WERI-Rb-1 (cell line): Measurements from ENCODE around the gene ZNF487.
"Not testable (repeated sequence)": the region's sequence is repeated elsewhere in the genome, so short reads cannot be mapped to it uniquely, and the experiment has no call there.

ENCODE experiments used
- DNase-seq: peaks from one replicate; pipeline ENCODE4 v3.0.0-alpha.2; 2020
- H3K27ac ChIP-seq: fragments of 250-450 bp; sonication (Bioruptor Pico); 2 replicates; pipeline ENCODE4 v1.5.1; 2020; ENCODE audit warnings: mild to moderate bottlenecking, moderate library complexity
- H3K27me3 ChIP-seq: fragments of 250-450 bp; sonication (Bioruptor Pico); 2 replicates; pipeline ENCODE4 v1.5.1; 2021; ENCODE audit warnings: mild to moderate bottlenecking, low read depth, moderate library complexity; ENCODE audit not compliant: insufficient read depth, severe bottlenecking
- H3K36me3 ChIP-seq: fragments of 250-450 bp; sonication (Bioruptor Pico); 2 replicates; pipeline ENCODE4 v1.5.1; 2020; ENCODE audit warnings: mild to moderate bottlenecking, moderate library complexity
- H3K4me3 ChIP-seq: 2 replicates; pipeline ENCODE4 v1.5.1; 2011; ENCODE audit warnings: low read depth, mild to moderate bottlenecking, control low read depth, low read length
- H3K9me3 ChIP-seq: fragments of 250-450 bp; sonication (Bioruptor Pico); 2 replicates; pipeline ENCODE4 v1.5.1; 2021; ENCODE audit warnings: mild to moderate bottlenecking, moderate library complexity; ENCODE audit not compliant: severe bottlenecking
- CTCF ChIP-seq: IDR thresholded peaks from 2 replicates; pipeline ENCODE4 v1.5.1; 2011; ENCODE audit warnings: low read depth, mild to moderate bottlenecking, control low read depth, inconsistent platforms, low read length

The ZNF487 gene

GRCh38 chr10:43437141-43437870 lies 395 bp downstream of the ZNF487 start:
- Histone ChIP-seq H3K9me3 (no peaks in the 10 kb centered on the region), H3K27ac (peak overlapping the region; percentile 96), H3K36me3 (no peaks in the 10 kb centered on the region), H3K27me3 (no peaks in the 10 kb centered on the region), H3K4me3 (peak overlapping the region; percentile 80)
- no peak for DNase-seq
- no peak for TF ChIP-seq CTCF

GRCh38 chr10:43440463-43441134 lies 3.7 kb downstream of the ZNF487 start:
- TF ChIP-seq CTCF = no peak
- no peak for DNase-seq
- no peaks in the 10 kb centered on the region for H3K9me3 ChIP-seq
- H3K36me3 ChIP-seq = no peaks in the 10 kb centered on the region; the same call in 1 of the 2 replicates
- no peak overlapping the region for H3K4me3 ChIP-seq
- no peak overlapping the region for H3K27ac ChIP-seq
- no peaks in the 10 kb centered on the region for H3K27me3 ChIP-seq

GRCh38 chr10:43444323-43444722 lies 7.4 kb downstream of the ZNF487 start:
- no peak for DNase-seq

GRCh38 chr10:43444897-43445466 lies 8.1 kb downstream of the ZNF487 start:
- no peaks in the 10 kb centered on the region for H3K27me3 ChIP-seq
- H3K27ac ChIP-seq = no peak overlapping the region
- H3K4me3 ChIP-seq = no peak overlapping the region
- DNase-seq = no peak
- H3K9me3 ChIP-seq = no peaks in the 10 kb centered on the region
- no peaks in the 10 kb centered on the region; the same call in 1 of the 2 replicates for H3K36me3 ChIP-seq
- no peak for TF ChIP-seq CTCF

More at GRCh38 chr10:43444323-43444722, 7.4 kb downstream of the ZNF487 start:
- H3K4me3 ChIP-seq = no peak overlapping the region
- H3K27me3 ChIP-seq = no peaks in the 10 kb centered on the region
- H3K36me3 ChIP-seq = no peaks in the 10 kb centered on the region; the same call in 1 of the 2 replicates
- TF ChIP-seq CTCF = no peak
- H3K9me3 ChIP-seq = no peaks in the 10 kb centered on the region
- no peak overlapping the region for H3K27ac ChIP-seq

GRCh38 chr10:43446219-43447017 lies 9.5 kb downstream of the ZNF487 start:
- H3K4me3 ChIP-seq, H3K27ac ChIP-seq, H3K9me3 ChIP-seq, H3K36me3 ChIP-seq, H3K27me3 ChIP-seq: not testable (repeated sequence)
- DNase-seq = peak; percentile 25
